ENCODE measurements around the gene KSR2. TPM values are rescaled to one million over a fixed set of nuclear protein-coding genes. Genes with fewer than 3 reads are reported as not detected.
"Not testable (repeated sequence)": the region's sequence is repeated elsewhere in the genome, so short reads cannot be mapped to it uniquely, and the experiment has no call there.

Gene KSR2
- total RNA-seq, 1 donor from 2014 or later = under 0.01 TPM

GRCh38 chr12:117819160-117819559 lies 149.6 kb downstream of the KSR2 start:
- no peaks in the 10 kb centered on the region for H3K36me3 ChIP-seq (ENCODE audit: control insufficient read depth in 3 of 3, insufficient read depth in 3 of 3, low read length in 3 of 3)
- no peak overlapping the region for H3K4me3 ChIP-seq (ENCODE audit: low read length in 3 of 3)
- no peak overlapping the region for H3K27ac ChIP-seq (ENCODE audit: low read depth, low read length)
- H3K9me3 ChIP-seq (ENCODE audit: control insufficient read depth in 3 of 3, low read length in 3 of 3) = peaks cover 0 to 5% (median 0%) of the 10 kb centered on the region in 3 donors
- H3K4me1 ChIP-seq (ENCODE audit: control insufficient read depth in 3 of 3, insufficient read depth in 3 of 3, low read length in 3 of 3) = no peaks in the 10 kb centered on the region
- H3K27me3 ChIP-seq (ENCODE audit: control insufficient read depth in 3 of 3, insufficient read depth in 3 of 3, low read length in 3 of 3) = peaks cover 0 to 15% (median 4%) of the 10 kb centered on the region in 3 donors
- no peak overlapping the region for H3K9ac ChIP-seq (ENCODE audit: low read depth in 1 of 3, low read length in 3 of 3)

DNA sequence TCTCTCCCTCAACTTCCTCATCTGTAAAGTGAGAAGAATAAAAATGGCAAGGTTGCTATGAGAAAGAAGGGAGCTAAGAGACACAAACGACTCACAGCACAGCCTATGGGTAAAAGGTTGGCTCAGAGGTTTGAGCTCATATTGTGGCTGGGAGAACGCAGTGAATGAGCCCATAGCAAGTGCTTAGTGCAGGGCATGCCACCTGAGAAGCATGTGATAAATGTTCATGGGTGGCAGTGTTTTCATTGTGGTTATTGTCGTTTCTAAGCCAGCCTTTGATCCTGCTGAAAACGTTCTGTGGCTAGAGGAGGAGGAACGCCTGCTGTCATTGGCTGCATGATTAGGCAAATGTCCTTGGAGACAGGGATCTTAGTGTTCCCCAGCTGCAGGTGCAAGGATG lies 150.4 kb downstream of the KSR2 start:
- no peak overlapping the region for H3K9ac ChIP-seq (ENCODE audit: low read depth in 1 of 3, low read length in 3 of 3)

DNA sequence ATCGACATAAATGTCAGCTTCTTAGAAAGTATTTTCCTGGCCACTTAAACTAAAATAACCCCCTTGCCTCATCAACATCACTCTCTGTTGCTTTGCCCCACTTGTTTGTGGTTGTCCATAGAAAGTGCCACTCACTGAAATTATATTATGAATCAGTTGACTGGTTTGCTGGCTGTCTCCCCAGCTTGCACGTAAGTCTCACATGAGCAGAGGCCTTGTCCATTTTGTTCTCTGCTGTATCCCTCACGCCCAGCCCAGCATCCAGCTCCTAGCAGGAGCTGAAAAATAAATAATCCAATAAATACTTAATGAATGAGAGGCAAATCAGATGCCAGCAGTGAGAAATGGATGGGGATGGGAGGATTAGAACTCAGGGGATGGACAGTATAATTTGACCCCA lies 159.3 kb downstream of the KSR2 start:
- Histone ChIP-seq H3K9me3 (ENCODE audit: control insufficient read depth in 3 of 3, low read length in 3 of 3) (peaks cover 0 to under 1% (median 0%) of the 10 kb centered on the region in 3 donors), H3K27me3 (ENCODE audit: control insufficient read depth in 3 of 3, insufficient read depth in 3 of 3, low read length in 3 of 3) (peaks cover 2 to 9% (median 3%) of the 10 kb centered on the region in 3 donors), H3K27ac (ENCODE audit: low read depth, low read length) (no peak overlapping the region), H3K4me3 (ENCODE audit: low read length in 3 of 3) (no peak overlapping the region), H3K4me1 (ENCODE audit: control insufficient read depth in 3 of 3, insufficient read depth in 3 of 3, low read length in 3 of 3) (no peaks in the 10 kb centered on the region), H3K36me3 (ENCODE audit: control insufficient read depth in 3 of 3, insufficient read depth in 3 of 3, low read length in 3 of 3) (no peaks in the 10 kb centered on the region), H3K9ac (ENCODE audit: low read depth in 1 of 3, low read length in 3 of 3) (no peak overlapping the region)

More for the DNA sequence above, 150.4 kb downstream of the KSR2 start:
- H3K4me1 ChIP-seq (ENCODE audit: control insufficient read depth in 3 of 3, insufficient read depth in 3 of 3, low read length in 3 of 3) = no peaks in the 10 kb centered on the region
- H3K27ac ChIP-seq (ENCODE audit: low read depth, low read length) = no peak overlapping the region
- peaks cover 0 to 5% (median 0%) of the 10 kb centered on the region in 3 donors for H3K9me3 ChIP-seq (ENCODE audit: control insufficient read depth in 3 of 3, low read length in 3 of 3)
- peaks cover 0 to 15% (median 4%) of the 10 kb centered on the region in 3 donors for H3K27me3 ChIP-seq (ENCODE audit: control insufficient read depth in 3 of 3, insufficient read depth in 3 of 3, low read length in 3 of 3)
- no peak overlapping the region for H3K4me3 ChIP-seq (ENCODE audit: low read length in 3 of 3)
- H3K36me3 ChIP-seq (ENCODE audit: control insufficient read depth in 3 of 3, insufficient read depth in 3 of 3, low read length in 3 of 3) = no peaks in the 10 kb centered on the region

- Histone ChIP-seq H3K27me3 (ENCODE audit: control insufficient read depth in 3 of 3, insufficient read depth in 3 of 3, low read length in 3 of 3) (peaks cover 2 to 9% (median 3%) of the 10 kb centered on the region in 3 donors), H3K9ac (ENCODE audit: low read depth in 1 of 3, low read length in 3 of 3) (no peak overlapping the region), H3K4me3 (ENCODE audit: low read length in 3 of 3) (no peak overlapping the region), H3K36me3 (ENCODE audit: control insufficient read depth in 3 of 3, insufficient read depth in 3 of 3, low read length in 3 of 3) (no peaks in the 10 kb centered on the region), H3K27ac (ENCODE audit: low read depth, low read length) (no peak overlapping the region), H3K4me1 (ENCODE audit: control insufficient read depth in 3 of 3, insufficient read depth in 3 of 3, low read length in 3 of 3) (no peaks in the 10 kb centered on the region), H3K9me3 (ENCODE audit: control insufficient read depth in 3 of 3, low read length in 3 of 3) (no peaks in the 10 kb centered on the region)
Measured at GRCh38 chr12:117807946-117808345, 160.8 kb downstream of the KSR2 start.

DNA sequence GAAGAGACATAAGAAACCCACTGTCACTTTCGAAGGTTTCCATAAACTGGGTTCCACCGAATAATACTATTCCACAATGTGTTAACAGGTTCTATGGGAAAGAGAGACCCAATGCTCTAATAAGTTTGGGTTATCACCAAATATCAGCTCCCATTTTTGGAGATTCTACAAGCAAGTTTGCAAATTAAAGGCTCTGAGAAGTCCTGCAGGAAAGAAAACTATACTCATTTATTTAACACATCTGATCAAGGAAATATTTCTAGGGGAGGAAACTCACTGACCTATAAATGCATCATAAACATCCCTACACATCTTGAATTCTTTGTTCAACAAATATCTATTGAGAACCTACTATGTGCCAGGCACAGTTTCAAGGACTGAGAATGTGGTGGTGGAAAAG lies 161.4 kb downstream of the KSR2 start:
- Histone ChIP-seq H3K9me3 (ENCODE audit: control insufficient read depth in 3 of 3, low read length in 3 of 3) (no peaks in the 10 kb centered on the region), H3K4me1 (ENCODE audit: control insufficient read depth in 3 of 3, insufficient read depth in 3 of 3, low read length in 3 of 3) (no peaks in the 10 kb centered on the region), H3K36me3 (ENCODE audit: control insufficient read depth in 3 of 3, insufficient read depth in 3 of 3, low read length in 3 of 3) (no peaks in the 10 kb centered on the region), H3K9ac (ENCODE audit: low read depth in 1 of 3, low read length in 3 of 3) (no peak overlapping the region), H3K27ac (ENCODE audit: low read depth, low read length) (no peak overlapping the region), H3K27me3 (ENCODE audit: control insufficient read depth in 3 of 3, insufficient read depth in 3 of 3, low read length in 3 of 3) (peaks cover 2 to 9% (median 3%) of the 10 kb centered on the region in 3 donors), H3K4me3 (ENCODE audit: low read length in 3 of 3) (no peak overlapping the region)

DNA sequence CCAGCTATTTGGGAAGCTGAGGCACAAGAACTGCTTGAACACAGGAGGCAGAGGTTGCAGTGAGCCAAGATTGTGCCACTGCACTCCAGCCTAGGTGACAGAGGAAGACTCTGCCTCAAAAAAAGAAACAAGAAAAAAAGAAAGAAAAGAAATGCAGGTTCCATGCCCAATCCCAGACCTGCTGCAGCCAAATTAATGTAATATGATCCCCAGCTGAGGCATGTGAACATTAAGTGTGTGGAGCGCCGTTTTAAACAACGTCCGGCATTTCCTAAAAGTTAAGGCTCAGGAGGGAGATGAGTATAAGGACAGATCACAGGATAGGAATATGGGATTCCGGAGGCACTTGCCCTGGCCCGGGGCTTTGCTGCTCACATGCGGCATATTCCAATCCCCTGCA lies 162.9 kb downstream of the KSR2 start:
- no peak overlapping the region for H3K27ac ChIP-seq (ENCODE audit: low read depth, low read length)
- peaks cover 0 to 9% (median 3%) of the 10 kb centered on the region in 3 donors for H3K27me3 ChIP-seq (ENCODE audit: control insufficient read depth in 3 of 3, insufficient read depth in 3 of 3, low read length in 3 of 3)
- H3K4me1 ChIP-seq (ENCODE audit: control insufficient read depth in 3 of 3, insufficient read depth in 3 of 3, low read length in 3 of 3) = no peaks in the 10 kb centered on the region
- no peaks in the 10 kb centered on the region for H3K9me3 ChIP-seq (ENCODE audit: control insufficient read depth in 3 of 3, low read length in 3 of 3)
- no peak overlapping the region for H3K4me3 ChIP-seq (ENCODE audit: low read length in 3 of 3)
- H3K9ac ChIP-seq (ENCODE audit: low read depth in 1 of 3, low read length in 3 of 3) = no peak overlapping the region
- no peaks in the 10 kb centered on the region for H3K36me3 ChIP-seq (ENCODE audit: control insufficient read depth in 3 of 3, insufficient read depth in 3 of 3, low read length in 3 of 3)

DNA sequence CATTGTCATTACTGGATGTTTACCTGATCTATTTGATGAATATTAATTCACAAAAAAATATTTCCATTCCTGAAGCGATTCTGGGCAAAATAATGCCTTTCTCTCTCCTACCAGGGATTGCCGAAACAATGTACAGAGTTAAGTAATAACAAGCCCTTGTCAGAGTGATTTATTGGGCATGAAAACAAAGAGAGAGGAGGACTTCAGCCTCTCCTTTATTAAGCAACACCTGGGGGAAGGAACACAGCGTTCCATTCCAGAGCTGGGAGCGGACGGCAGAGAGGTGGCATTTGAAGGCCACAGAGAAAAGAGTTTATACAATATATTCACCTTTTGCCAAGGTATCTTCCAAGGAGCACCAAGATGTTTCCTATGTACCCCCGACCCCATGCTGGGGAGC lies 165.8 kb downstream of the KSR2 start:
- H3K27ac ChIP-seq (ENCODE audit: low read depth, low read length) = no peak overlapping the region
- H3K4me1 ChIP-seq (ENCODE audit: control insufficient read depth in 3 of 3, insufficient read depth in 3 of 3, low read length in 3 of 3) = no peaks in the 10 kb centered on the region
- no peaks in the 10 kb centered on the region for H3K36me3 ChIP-seq (ENCODE audit: control insufficient read depth in 3 of 3, insufficient read depth in 3 of 3, low read length in 3 of 3)
- H3K4me3 ChIP-seq (ENCODE audit: low read length in 3 of 3) = no peak overlapping the region
- H3K27me3 ChIP-seq (ENCODE audit: control insufficient read depth in 3 of 3, insufficient read depth in 3 of 3, low read length in 3 of 3) = peaks cover 0 to 9% (median 3%) of the 10 kb centered on the region in 3 donors
- H3K9me3 ChIP-seq (ENCODE audit: control insufficient read depth in 3 of 3, low read length in 3 of 3) = no peaks in the 10 kb centered on the region
- H3K9ac ChIP-seq (ENCODE audit: low read depth in 1 of 3, low read length in 3 of 3) = no peak overlapping the region

DNA sequence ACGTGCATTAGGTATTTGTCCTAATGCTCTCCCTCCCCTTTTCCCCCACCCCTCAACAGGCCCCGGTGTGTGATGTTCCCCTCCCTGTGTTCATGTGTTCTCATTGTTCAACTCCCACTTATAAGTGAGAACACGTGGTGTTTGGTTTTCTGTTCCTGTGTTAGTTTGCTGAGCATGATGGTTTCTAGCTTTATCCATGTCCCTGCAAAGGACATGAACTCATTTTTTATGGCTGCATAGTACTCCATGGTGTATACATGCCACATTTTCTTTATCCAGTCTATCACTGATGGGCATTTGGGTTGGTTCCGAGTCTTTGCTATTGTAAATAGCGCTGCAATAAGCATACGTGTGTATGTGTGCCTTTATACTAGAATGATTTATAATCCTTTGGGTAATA lies 168.1 kb downstream of the KSR2 start:
- not testable (repeated sequence) for H3K9ac ChIP-seq (ENCODE audit: low read depth in 1 of 3, low read length in 3 of 3); H3K4me1 ChIP-seq (ENCODE audit: control insufficient read depth in 3 of 3, insufficient read depth in 3 of 3, low read length in 3 of 3); H3K27me3 ChIP-seq (ENCODE audit: control insufficient read depth in 3 of 3, insufficient read depth in 3 of 3, low read length in 3 of 3); H3K9me3 ChIP-seq (ENCODE audit: control insufficient read depth in 3 of 3, low read length in 3 of 3); H3K4me3 ChIP-seq (ENCODE audit: low read length in 3 of 3); H3K27ac ChIP-seq (ENCODE audit: low read depth, low read length); H3K36me3 ChIP-seq (ENCODE audit: control insufficient read depth in 3 of 3, insufficient read depth in 3 of 3, low read length in 3 of 3)

- peaks cover 0 to 5% (median 0%) of the 10 kb centered on the region in 3 donors for H3K9me3 ChIP-seq (ENCODE audit: control insufficient read depth in 3 of 3, low read length in 3 of 3)
- H3K36me3 ChIP-seq (ENCODE audit: control insufficient read depth in 3 of 3, insufficient read depth in 3 of 3, low read length in 3 of 3) = no peaks in the 10 kb centered on the region
- no peak overlapping the region for H3K27ac ChIP-seq (ENCODE audit: low read depth, low read length)
- no peak overlapping the region for H3K4me3 ChIP-seq (ENCODE audit: low read length in 3 of 3)
- H3K4me1 ChIP-seq (ENCODE audit: control insufficient read depth in 3 of 3, insufficient read depth in 3 of 3, low read length in 3 of 3) = peaks cover 2 to 12% (median 9%) of the 10 kb centered on the region in 3 donors
- H3K27me3 ChIP-seq (ENCODE audit: control insufficient read depth in 3 of 3, insufficient read depth in 3 of 3, low read length in 3 of 3) = no peaks in the 10 kb centered on the region
- H3K9ac ChIP-seq (ENCODE audit: low read depth in 1 of 3, low read length in 3 of 3) = no peak overlapping the region
Measured at GRCh38 chr12:117797202-117797601, 171.6 kb downstream of the KSR2 start.

GRCh38 chr12:117792877-117793424 lies 175.8 kb downstream of the KSR2 start:
- Histone ChIP-seq H3K4me1 (ENCODE audit: control insufficient read depth in 3 of 3, insufficient read depth in 3 of 3, low read length in 3 of 3) (peaks cover 2 to 20% (median 18%) of the 10 kb centered on the region in 3 donors), H3K9me3 (ENCODE audit: control insufficient read depth in 3 of 3, low read length in 3 of 3) (peaks cover 0 to 5% (median 0%) of the 10 kb centered on the region in 3 donors), H3K27me3 (ENCODE audit: control insufficient read depth in 3 of 3, insufficient read depth in 3 of 3, low read length in 3 of 3) (no peaks in the 10 kb centered on the region), H3K27ac (ENCODE audit: low read depth, low read length) (no peak overlapping the region), H3K9ac (ENCODE audit: low read depth in 1 of 3, low read length in 3 of 3) (no peak overlapping the region), H3K4me3 (ENCODE audit: low read length in 3 of 3) (peak overlapping the region in 1 of 3 donors; percentile 56), H3K36me3 (ENCODE audit: control insufficient read depth in 3 of 3, insufficient read depth in 3 of 3, low read length in 3 of 3) (no peaks in the 10 kb centered on the region)

Data from skeletal muscle tissue (tissue), 4 donors.